Neural cell (in vitro differentiated cells): ENCODE results near the gene CIROP. TPM values are rescaled to one million over a fixed set of nuclear protein-coding genes. Genes with fewer than 3 reads are reported as not detected.

ENCODE experiments used
- H2AFZ ChIP-seq: fragments of 200-600, 300-800 bp; sonication (generic), shearing (Covaris generic); 2 replicates; pipeline ENCODE4 v1.6.0; 2014; ENCODE audit warnings: low read depth, mild to moderate bottlenecking, antibody characterized with exemption, low read length, moderate library complexity
- H3F3A ChIP-seq: fragments of 200-600 bp; shearing (Covaris generic); 2 replicates; pipeline ENCODE4 v1.6.1; 2016; ENCODE audit warnings: mild to moderate bottlenecking, moderate library complexity, mixed read lengths, antibody characterized with exemption, low read length; ENCODE audit not compliant: insufficient read depth, poor library complexity, severe bottlenecking
- H3K27ac ChIP-seq: fragments of 200-600, 300-800 bp; sonication (generic), shearing (Covaris generic); 2 replicates; pipeline ENCODE4 v1.5.1; 2014; ENCODE audit warnings: mild to moderate bottlenecking, low read length, moderate library complexity
- H3K27me3 ChIP-seq: fragments of 300-800, 200-600 bp; sonication (generic), shearing (Covaris generic); 2 replicates; pipeline ENCODE4 v1.6.0; 2014; ENCODE audit warnings: mild to moderate bottlenecking, low read depth, low read length, moderate library complexity; ENCODE audit not compliant: insufficient read depth
- H3K36me3 ChIP-seq: fragments of 300-800, 200-600 bp; sonication (generic), shearing (Covaris generic); 2 replicates; pipeline ENCODE4 v1.5.1; 2014; ENCODE audit warnings: mild to moderate bottlenecking, antibody characterized with exemption, low read length, moderate library complexity; ENCODE audit not compliant: insufficient read depth
- H3K4me2 ChIP-seq: fragments of 300-800, 200-600 bp; sonication (generic), shearing (Covaris generic); 2 replicates; pipeline ENCODE4 v1.6.0; 2014; ENCODE audit warnings: mild to moderate bottlenecking, low read length
- H3K4me3 ChIP-seq: fragments of 300-800, 200-600 bp; sonication (generic), shearing (Covaris generic); 2 replicates; pipeline ENCODE4 v1.5.1; 2014; ENCODE audit warnings: mild to moderate bottlenecking, low read length, moderate library complexity
- H3K79me2 ChIP-seq: fragments of 200-600 bp; shearing (Covaris generic); replicated peaks from 2 replicates; pipeline ENCODE4 v1.6.0; 2014; ENCODE audit warnings: mild to moderate bottlenecking, low read length, moderate library complexity; ENCODE audit not compliant: insufficient read depth
- H3K9ac ChIP-seq: fragments of 300-800, 200-600 bp; sonication (generic), shearing (Covaris generic); 2 replicates; pipeline ENCODE4 v1.6.1; 2016; ENCODE audit warnings: mild to moderate bottlenecking, low read length, mixed read lengths
- H3K9me2 ChIP-seq: fragments of 200-600 bp; shearing (Covaris generic); 2 replicates; pipeline ENCODE4 v1.6.1; 2016; ENCODE audit warnings: mild to moderate bottlenecking, low read length, mixed read lengths; ENCODE audit not compliant: insufficient read depth
- H3K9me3 ChIP-seq: fragments of 200-600, 300-800 bp; sonication (generic), shearing (Covaris generic); 2 replicates; pipeline ENCODE4 v1.6.1; 2016; ENCODE audit warnings: mild to moderate bottlenecking, mixed run types, low read length, moderate library complexity, mixed read lengths
- H4K20me1 ChIP-seq: fragments of 200-600 bp; shearing (Covaris generic); 2 replicates; pipeline ENCODE4 v1.6.1; 2016; ENCODE audit warnings: mild to moderate bottlenecking, mixed run types; ENCODE audit not compliant: insufficient read depth
- EP300 ChIP-seq: fragments of 450-650 bp; conservative IDR thresholded peaks from 2 replicates; pipeline ENCODE4 v1.6.1; 2014; ENCODE audit warnings: antibody characterized with exemption, mild to moderate bottlenecking, moderate library complexity; ENCODE audit not compliant: poor library complexity, severe bottlenecking
- EZH2 ChIP-seq: fragments of 200-600, 300-800 bp; shearing (Covaris generic), sonication (generic); IDR thresholded peaks from 2 replicates; pipeline ENCODE4 v1.6.1; 2014; ENCODE audit warnings: antibody characterized with exemption, low read length, borderline replicate concordance, mild to moderate bottlenecking; ENCODE audit not compliant: insufficient read depth, poor library complexity, severe bottlenecking
- MXI1 ChIP-seq: fragments of 450-650 bp; conservative IDR thresholded peaks from 2 replicates; pipeline ENCODE4 v1.6.1; 2014; ENCODE audit warnings: antibody characterized with exemption, mild to moderate bottlenecking; ENCODE audit not compliant: poor library complexity, severe bottlenecking
- POLR2AphosphoS5 ChIP-seq: IDR thresholded peaks from 2 replicates; pipeline ENCODE4 v1.6.1; 2012
- RAD21 ChIP-seq: fragments of 450-650 bp; conservative IDR thresholded peaks from 2 replicates; pipeline ENCODE4 v1.6.1; 2014; ENCODE audit warnings: antibody characterized with exemption, mild to moderate bottlenecking, moderate library complexity
- SMC3 ChIP-seq: fragments of 450-650 bp; conservative IDR thresholded peaks from 2 replicates; pipeline ENCODE4 v1.6.1; 2014; ENCODE audit warnings: antibody characterized with exemption, mild to moderate bottlenecking, moderate library complexity; ENCODE audit not compliant: poor library complexity
- TAF1 ChIP-seq: IDR thresholded peaks from 2 replicates; pipeline ENCODE4 v1.6.1; 2012; ENCODE audit warnings: low read depth
- polyA plus RNA-seq: library from polyadenylated mRNA; depleted of rRNA; stranded (reverse); fragments of >200 nt; gene quantifications from 2 replicates; pipeline ENCODE4 v1.2.3, GENCODE V29; 2014
- TF ChIP-seq, protein P1 (sequence below): fragments of 450-650 bp; IDR thresholded peaks from 2 replicates; pipeline ENCODE4 v1.5.1; 2014; ENCODE audit warnings: antibody characterized with exemption, mild to moderate bottlenecking, moderate library complexity; ENCODE audit not compliant: poor library complexity, severe bottlenecking
- TF ChIP-seq, protein P2 (sequence below): IDR thresholded peaks from 2 replicates; pipeline ENCODE4 v1.6.1; 2012; ENCODE audit warnings: borderline replicate concordance

Gene CIROP
- polyA plus RNA-seq, 1 donor from 2014 or later: not detected

DNA sequence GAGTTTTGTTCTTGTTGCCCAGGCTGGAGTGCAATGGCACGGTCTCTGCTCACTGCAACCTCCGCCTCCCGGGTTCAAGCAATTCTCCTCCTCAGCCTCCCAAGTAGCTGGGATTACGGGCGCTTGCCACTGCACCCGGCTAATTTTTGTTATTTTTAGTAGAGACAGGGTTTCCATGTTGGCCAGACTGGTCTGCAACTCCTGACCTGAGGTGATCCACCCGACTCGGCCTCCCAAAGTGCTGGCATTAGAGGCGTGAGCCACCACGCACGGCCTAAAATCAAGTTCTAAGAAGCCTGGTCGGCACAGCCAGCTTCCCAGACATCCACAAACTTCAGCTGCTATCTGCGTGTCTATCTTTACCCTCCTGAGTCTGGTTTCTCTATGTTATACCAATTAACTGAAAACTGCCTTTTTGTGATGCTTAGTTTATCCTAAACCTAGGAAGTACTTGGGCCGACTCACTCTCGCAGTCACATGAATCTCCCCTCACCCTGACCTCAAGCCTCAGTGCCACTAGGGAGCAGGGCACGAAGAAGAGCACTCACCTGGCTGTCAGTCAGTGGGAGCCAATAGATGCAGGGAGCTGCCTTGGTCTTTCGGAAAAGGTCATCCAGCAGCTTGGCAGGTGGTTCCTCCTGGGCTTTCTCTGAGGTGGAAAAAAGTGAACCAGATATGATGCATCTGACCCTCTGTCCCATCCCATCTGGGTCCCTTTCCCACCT lies 44.1 kb downstream of the CIROP start:
- H3K27ac ChIP-seq: no peak overlapping the region
- peaks cover 12% of the 10 kb centered on the region for H3K36me3 ChIP-seq
- peaks cover 6% of the 10 kb centered on the region for H3K79me2 ChIP-seq
- H2AFZ ChIP-seq: no peak overlapping the region
- H3K4me2 ChIP-seq: no peak overlapping the region
- H3K9ac ChIP-seq: no peak overlapping the region
- H3K4me3 ChIP-seq: no peak overlapping the region
- H3K9me3 ChIP-seq: no peaks in the 10 kb centered on the region
- H4K20me1 ChIP-seq: peaks cover 7% of the 10 kb centered on the region
- H3F3A ChIP-seq: no peaks in the 10 kb centered on the region
- H3K9me2 ChIP-seq: no peaks in the 10 kb centered on the region
- TF ChIP-seq SMC3: no peak
- TF ChIP-seq MXI1: no peak
- TF ChIP-seq, protein P1, sequence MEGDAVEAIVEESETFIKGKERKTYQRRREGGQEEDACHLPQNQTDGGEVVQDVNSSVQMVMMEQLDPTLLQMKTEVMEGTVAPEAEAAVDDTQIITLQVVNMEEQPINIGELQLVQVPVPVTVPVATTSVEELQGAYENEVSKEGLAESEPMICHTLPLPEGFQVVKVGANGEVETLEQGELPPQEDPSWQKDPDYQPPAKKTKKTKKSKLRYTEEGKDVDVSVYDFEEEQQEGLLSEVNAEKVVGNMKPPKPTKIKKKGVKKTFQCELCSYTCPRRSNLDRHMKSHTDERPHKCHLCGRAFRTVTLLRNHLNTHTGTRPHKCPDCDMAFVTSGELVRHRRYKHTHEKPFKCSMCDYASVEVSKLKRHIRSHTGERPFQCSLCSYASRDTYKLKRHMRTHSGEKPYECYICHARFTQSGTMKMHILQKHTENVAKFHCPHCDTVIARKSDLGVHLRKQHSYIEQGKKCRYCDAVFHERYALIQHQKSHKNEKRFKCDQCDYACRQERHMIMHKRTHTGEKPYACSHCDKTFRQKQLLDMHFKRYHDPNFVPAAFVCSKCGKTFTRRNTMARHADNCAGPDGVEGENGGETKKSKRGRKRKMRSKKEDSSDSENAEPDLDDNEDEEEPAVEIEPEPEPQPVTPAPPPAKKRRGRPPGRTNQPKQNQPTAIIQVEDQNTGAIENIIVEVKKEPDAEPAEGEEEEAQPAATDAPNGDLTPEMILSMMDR: no peak
- no peak for TF ChIP-seq RAD21
- no peak for TF ChIP-seq TAF1
- no peak for TF ChIP-seq POLR2AphosphoS5
- TF ChIP-seq EP300: no peak
- TF ChIP-seq, protein P2, sequence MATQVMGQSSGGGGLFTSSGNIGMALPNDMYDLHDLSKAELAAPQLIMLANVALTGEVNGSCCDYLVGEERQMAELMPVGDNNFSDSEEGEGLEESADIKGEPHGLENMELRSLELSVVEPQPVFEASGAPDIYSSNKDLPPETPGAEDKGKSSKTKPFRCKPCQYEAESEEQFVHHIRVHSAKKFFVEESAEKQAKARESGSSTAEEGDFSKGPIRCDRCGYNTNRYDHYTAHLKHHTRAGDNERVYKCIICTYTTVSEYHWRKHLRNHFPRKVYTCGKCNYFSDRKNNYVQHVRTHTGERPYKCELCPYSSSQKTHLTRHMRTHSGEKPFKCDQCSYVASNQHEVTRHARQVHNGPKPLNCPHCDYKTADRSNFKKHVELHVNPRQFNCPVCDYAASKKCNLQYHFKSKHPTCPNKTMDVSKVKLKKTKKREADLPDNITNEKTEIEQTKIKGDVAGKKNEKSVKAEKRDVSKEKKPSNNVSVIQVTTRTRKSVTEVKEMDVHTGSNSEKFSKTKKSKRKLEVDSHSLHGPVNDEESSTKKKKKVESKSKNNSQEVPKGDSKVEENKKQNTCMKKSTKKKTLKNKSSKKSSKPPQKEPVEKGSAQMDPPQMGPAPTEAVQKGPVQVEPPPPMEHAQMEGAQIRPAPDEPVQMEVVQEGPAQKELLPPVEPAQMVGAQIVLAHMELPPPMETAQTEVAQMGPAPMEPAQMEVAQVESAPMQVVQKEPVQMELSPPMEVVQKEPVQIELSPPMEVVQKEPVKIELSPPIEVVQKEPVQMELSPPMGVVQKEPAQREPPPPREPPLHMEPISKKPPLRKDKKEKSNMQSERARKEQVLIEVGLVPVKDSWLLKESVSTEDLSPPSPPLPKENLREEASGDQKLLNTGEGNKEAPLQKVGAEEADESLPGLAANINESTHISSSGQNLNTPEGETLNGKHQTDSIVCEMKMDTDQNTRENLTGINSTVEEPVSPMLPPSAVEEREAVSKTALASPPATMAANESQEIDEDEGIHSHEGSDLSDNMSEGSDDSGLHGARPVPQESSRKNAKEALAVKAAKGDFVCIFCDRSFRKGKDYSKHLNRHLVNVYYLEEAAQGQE: no peak
- no peak for TF ChIP-seq EZH2
- H3K27me3 ChIP-seq: no peaks in the 10 kb centered on the region

DNA sequence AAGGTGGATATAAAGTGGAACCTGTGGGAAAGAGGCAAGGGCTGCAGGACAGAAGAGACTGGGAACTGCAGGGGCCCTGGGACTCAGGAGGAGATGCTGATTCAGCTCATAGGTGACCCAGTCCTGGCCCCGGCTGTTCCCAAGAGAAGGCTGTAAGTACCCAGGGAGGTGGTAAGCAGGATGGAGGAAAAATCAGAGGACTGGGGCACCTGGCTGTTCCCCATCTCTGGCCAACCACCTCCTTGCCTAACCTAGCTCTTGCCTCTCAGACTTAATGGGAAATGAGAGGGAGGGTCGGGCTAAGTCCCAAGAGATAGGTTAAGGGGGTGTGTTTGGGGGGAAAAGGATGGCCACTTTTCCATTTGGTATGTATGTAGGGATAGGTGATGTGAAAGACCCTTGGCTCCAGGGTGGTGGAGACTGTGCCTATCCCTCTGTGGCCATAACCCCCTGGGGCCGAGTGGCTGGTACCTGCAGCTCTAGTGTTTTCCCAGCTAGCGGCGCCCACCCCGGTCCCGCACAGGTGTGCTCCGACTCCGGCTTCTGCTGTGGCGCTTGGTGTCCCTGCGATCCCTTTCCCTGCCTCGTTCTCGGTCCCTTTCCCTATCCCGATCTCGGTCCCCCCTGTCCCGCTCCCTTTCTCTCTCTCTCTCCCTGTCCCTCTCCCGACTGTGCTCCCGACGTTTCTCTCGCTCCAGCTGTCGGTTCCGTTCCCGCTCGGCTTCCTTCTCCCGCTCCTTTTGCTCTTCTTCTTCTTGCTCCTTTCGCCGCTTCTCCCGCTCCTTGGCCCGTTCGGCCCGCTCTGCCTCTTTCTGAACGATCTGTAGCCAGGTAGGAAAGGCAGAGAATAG lies 45.9 kb downstream of the CIROP start:
- H3K36me3 ChIP-seq: peaks cover 9% of the 10 kb centered on the region

More for the DNA sequence above, 45.9 kb downstream of the CIROP start:
- H3K27me3 ChIP-seq: no peaks in the 10 kb centered on the region
- no peak overlapping the region for H3K9ac ChIP-seq
- no peaks in the 10 kb centered on the region for H3K9me2 ChIP-seq
- TF ChIP-seq, protein P1: no peak
- peaks cover 6% of the 10 kb centered on the region for H3K79me2 ChIP-seq
- H3K27ac ChIP-seq: no peak overlapping the region
- peak overlapping the region; percentile 74 for H3K4me2 ChIP-seq
- no peak overlapping the region for H2AFZ ChIP-seq
- H3K9me3 ChIP-seq: no peaks in the 10 kb centered on the region
- H3F3A ChIP-seq: no peaks in the 10 kb centered on the region
- H4K20me1 ChIP-seq: peaks cover 4% of the 10 kb centered on the region
- no peak overlapping the region for H3K4me3 ChIP-seq
